ENCODE results near the gene KIRREL3.

- TF ChIP-seq, protein P1, sequence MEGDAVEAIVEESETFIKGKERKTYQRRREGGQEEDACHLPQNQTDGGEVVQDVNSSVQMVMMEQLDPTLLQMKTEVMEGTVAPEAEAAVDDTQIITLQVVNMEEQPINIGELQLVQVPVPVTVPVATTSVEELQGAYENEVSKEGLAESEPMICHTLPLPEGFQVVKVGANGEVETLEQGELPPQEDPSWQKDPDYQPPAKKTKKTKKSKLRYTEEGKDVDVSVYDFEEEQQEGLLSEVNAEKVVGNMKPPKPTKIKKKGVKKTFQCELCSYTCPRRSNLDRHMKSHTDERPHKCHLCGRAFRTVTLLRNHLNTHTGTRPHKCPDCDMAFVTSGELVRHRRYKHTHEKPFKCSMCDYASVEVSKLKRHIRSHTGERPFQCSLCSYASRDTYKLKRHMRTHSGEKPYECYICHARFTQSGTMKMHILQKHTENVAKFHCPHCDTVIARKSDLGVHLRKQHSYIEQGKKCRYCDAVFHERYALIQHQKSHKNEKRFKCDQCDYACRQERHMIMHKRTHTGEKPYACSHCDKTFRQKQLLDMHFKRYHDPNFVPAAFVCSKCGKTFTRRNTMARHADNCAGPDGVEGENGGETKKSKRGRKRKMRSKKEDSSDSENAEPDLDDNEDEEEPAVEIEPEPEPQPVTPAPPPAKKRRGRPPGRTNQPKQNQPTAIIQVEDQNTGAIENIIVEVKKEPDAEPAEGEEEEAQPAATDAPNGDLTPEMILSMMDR (conservative IDR thresholded peaks at IDR 0.05; ENCODE audit: low read depth, low read length) = no peak
- TF ChIP-seq EZH2 (IDR thresholded peaks at IDR 0.05; ENCODE audit: low read length, unreplicated experiment) (no peak), EZH2phosphoT487 (IDR thresholded peaks at IDR 0.05; ENCODE audit: borderline replicate concordance, low read length) (no peak)
Measured at GRCh38 chr11:126583594-126584427, 416.8 kb downstream of the KIRREL3 start.

All from PC-3 (cell line).